Lung (tissue), 12 donors: ENCODE results near the gene RILPL1. TPM values are rescaled to one million over a fixed set of nuclear protein-coding genes. Genes with fewer than 3 reads are reported as not detected.
A peak's percentile ranks its signal among the peaks of the same experiment; 100 is the strongest.

Experiments
- ATAC-seq: fragments of 200-7000 bp; cut with Tn5 transposase; one replicate; pipeline ENCODE4 v1.9.1; 2020; ENCODE audit warnings: moderate number of reproducible peaks; ENCODE audit not compliant: insufficient read depth, low FRiP score
- DNase-seq, 3 donors: peaks; one replicate each; pipeline ENCODE4 v3.0.0-alpha.2; 2013 to 2017
- H3K27ac ChIP-seq, 2 donors: one replicate each; pipeline ENCODE4 v1.5.1; 2013; ENCODE audit warnings: mild to moderate bottlenecking in 2 of 2, moderate library complexity in 2 of 2, control low read depth in 1 of 2, inconsistent platforms in 1 of 2, low read depth in 1 of 2, low read length in 1 of 2
- H3K27me3 ChIP-seq, 3 donors: one replicate each; pipeline ENCODE4 v1.5.1; 2013; ENCODE audit warnings: low read length in 2 of 3; ENCODE audit not compliant: control insufficient read depth in 3 of 3, insufficient read depth in 3 of 3
- H3K36me3 ChIP-seq, 4 donors: one replicate each; pipeline ENCODE4 v1.5.1; 2013; ENCODE audit warnings: low read length in 4 of 4, mild to moderate bottlenecking in 1 of 4, moderate library complexity in 1 of 4; ENCODE audit not compliant: control insufficient read depth in 4 of 4, insufficient read depth in 4 of 4
- H3K4me1 ChIP-seq, 5 donors: one replicate each; pipeline ENCODE4 v1.5.1; 2013; ENCODE audit warnings: low read length in 5 of 5, mild to moderate bottlenecking in 2 of 5, moderate library complexity in 1 of 5; ENCODE audit not compliant: control insufficient read depth in 5 of 5, insufficient read depth in 5 of 5
- H3K4me3 ChIP-seq: one replicate; pipeline ENCODE4 v1.5.1; 2013; ENCODE audit warnings: mild to moderate bottlenecking, control low read depth, moderate library complexity
- H3K9ac ChIP-seq, 2 donors: one replicate each; pipeline ENCODE4 v1.5.1; 2013; ENCODE audit warnings: low read length in 2 of 2, control low read depth in 1 of 2; ENCODE audit not compliant: insufficient read depth in 1 of 2
- H3K9me3 ChIP-seq, 4 donors: one replicate each; pipeline ENCODE4 v1.5.1; 2013; ENCODE audit warnings: low read length in 3 of 4, mild to moderate bottlenecking in 1 of 4, moderate library complexity in 1 of 4; ENCODE audit not compliant: control insufficient read depth in 4 of 4, insufficient read depth in 3 of 4
- WGBS, 2 donors: extraction: QIAGEN DNeasy Blood & Tissue Kit; methylation state at CpG; one replicate each; pipeline ENCODE4 v1.1.7; 2013; 5-methylcytosine and 5-hydroxymethylcytosine counted together
- polyA plus RNA-seq, 2 donors: library from polyadenylated mRNA; stranded (reverse); fragments of 200-250 nt; gene quantifications; one replicate each; pipeline ENCODE4 v1.2.1, GENCODE V29; 2013
- total RNA-seq, 2 donors: library from RNA; depleted of rRNA in 1 of 2; stranded (reverse); fragments of >200 nt in 1 of 2; gene quantifications; one replicate each; pipeline ENCODE4 v1.2.1, GENCODE V29; 2014 to 2021
- TF ChIP-seq, protein P1 (sequence below): IDR thresholded peaks from 2 replicates; pipeline ENCODE4 v1.5.1; 2012; ENCODE audit warnings: mild to moderate bottlenecking; ENCODE audit errors: control extremely low read depth, extremely low read depth
- donor health status: control.
- donor health status: control.
- donor health status: Bipolar disorder and iron deficiency.
- donor health status: healthy.
- donor health status: DM: yes; HTN: yes; CAD: no.

Gene RILPL1
- total and polyA plus RNA-seq, 4 donors: 9.5 to 14.6 (median 12.2) TPM

DNA sequence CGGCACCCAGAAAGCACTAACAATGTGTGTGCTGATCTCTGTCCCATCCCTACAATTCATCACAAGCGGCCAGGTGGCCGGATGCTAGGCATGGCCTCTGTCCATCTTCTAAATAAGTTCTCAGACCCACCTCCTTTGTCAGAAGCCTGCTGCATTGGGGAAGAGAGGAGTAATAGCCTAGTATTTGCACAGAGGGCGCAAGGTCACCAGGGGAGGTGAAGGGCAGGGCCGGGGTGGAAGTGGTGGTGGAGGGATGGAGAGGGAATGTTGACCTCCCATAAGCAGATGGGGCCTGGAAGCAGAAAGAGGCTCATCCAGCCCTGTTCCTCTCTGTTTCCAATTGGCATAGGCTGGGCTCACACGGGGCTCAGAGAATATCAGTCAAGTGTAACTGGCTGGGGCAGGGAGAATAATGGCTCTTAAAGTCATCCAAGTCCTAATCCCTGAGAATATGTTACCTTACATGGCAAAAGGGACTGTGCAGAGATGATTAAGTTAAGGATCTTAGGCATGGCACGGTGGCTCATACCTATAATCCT, 6.9 kb downstream of the RILPL1 start:
- WGBS, 2 donors: 73 to 86% methylated on average over 7 of the region's 7 CpGs
- Histone ChIP-seq H3K9ac (no peak overlapping the region), H3K27me3 (no peaks in the 10 kb centered on the region), H3K27ac (no peak overlapping the region), H3K36me3 (peaks cover 8 to 19% (median 16%) of the 10 kb centered on the region in 4 donors), H3K4me1 (peaks cover 0 to 4% (median 0%) of the 10 kb centered on the region in 5 donors), H3K9me3 (no peaks in the 10 kb centered on the region), H3K4me3 (no peak overlapping the region)
- TF ChIP-seq, protein P1, sequence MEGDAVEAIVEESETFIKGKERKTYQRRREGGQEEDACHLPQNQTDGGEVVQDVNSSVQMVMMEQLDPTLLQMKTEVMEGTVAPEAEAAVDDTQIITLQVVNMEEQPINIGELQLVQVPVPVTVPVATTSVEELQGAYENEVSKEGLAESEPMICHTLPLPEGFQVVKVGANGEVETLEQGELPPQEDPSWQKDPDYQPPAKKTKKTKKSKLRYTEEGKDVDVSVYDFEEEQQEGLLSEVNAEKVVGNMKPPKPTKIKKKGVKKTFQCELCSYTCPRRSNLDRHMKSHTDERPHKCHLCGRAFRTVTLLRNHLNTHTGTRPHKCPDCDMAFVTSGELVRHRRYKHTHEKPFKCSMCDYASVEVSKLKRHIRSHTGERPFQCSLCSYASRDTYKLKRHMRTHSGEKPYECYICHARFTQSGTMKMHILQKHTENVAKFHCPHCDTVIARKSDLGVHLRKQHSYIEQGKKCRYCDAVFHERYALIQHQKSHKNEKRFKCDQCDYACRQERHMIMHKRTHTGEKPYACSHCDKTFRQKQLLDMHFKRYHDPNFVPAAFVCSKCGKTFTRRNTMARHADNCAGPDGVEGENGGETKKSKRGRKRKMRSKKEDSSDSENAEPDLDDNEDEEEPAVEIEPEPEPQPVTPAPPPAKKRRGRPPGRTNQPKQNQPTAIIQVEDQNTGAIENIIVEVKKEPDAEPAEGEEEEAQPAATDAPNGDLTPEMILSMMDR: no peak
- DNase-seq (no peak), ATAC-seq (no peak)

DNA sequence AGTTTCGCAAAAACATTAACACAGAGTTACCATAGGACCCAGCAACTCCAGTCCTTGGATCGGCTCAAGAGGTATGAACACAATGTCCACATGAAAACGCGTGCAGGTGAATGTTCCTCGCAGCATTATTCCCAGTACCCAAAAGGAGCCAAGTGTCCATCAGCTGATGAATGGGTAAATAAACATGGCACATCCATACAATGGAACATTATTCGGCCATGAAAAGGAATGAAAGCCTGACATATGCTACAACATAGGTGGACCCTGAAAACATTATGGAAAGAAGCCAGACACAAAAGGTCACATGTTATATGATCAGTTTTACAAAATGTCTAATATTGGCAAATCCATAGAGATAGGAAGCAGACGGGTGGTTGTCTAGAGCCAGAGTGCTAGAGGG, 9.1 kb downstream of the RILPL1 start:
- no peaks in the 10 kb centered on the region for H3K27me3 ChIP-seq
- peaks cover 8 to 34% (median 21%) of the 10 kb centered on the region in 4 donors for H3K36me3 ChIP-seq
- no peak for DNase-seq
- no peak for ATAC-seq
- H3K27ac ChIP-seq: no peak overlapping the region
- TF ChIP-seq, protein P1: no peak
- no peaks in the 10 kb centered on the region for H3K9me3 ChIP-seq
- peaks cover 0 to 4% (median 0%) of the 10 kb centered on the region in 5 donors for H3K4me1 ChIP-seq
- H3K9ac ChIP-seq: no peak overlapping the region
- WGBS, 2 donors: 96 to 98% methylated on average over 7 of the region's 7 CpGs
- no peak overlapping the region for H3K4me3 ChIP-seq

DNA sequence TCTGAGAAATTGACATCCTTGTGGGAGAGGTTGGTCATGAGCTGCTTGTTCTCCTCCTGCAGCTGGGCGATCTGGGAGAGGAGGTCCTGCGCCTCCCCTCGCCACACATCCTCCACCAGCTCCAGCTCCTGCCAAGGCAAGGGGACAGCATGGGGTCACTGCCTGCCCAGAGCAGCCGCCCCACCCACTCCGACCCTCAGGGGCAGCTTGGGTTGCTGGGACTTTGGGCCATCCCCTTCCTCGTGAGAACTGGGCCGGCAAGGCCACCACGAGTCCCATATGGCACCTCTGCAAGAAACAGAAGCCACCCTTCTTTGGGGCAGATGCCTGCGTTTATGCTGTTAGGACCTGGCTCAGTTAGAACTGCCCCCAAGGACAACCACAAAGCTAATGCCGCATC, 10.0 kb downstream of the RILPL1 start:
- DNase-seq (no peak), ATAC-seq (no peak)
- H3K4me1 ChIP-seq: peaks cover 0 to 4% (median 0%) of the 10 kb centered on the region in 5 donors
- no peak overlapping the region for H3K9ac ChIP-seq
- no peaks in the 10 kb centered on the region for H3K9me3 ChIP-seq
- peaks cover 8 to 30% (median 19%) of the 10 kb centered on the region in 4 donors for H3K36me3 ChIP-seq
- H3K4me3 ChIP-seq: no peak overlapping the region
- H3K27ac ChIP-seq: no peak overlapping the region
- TF ChIP-seq, protein P1: no peak
- no peaks in the 10 kb centered on the region for H3K27me3 ChIP-seq
- 90 to 93% methylated on average over 10 of the region's 10 CpGs for WGBS, 2 donors

DNA sequence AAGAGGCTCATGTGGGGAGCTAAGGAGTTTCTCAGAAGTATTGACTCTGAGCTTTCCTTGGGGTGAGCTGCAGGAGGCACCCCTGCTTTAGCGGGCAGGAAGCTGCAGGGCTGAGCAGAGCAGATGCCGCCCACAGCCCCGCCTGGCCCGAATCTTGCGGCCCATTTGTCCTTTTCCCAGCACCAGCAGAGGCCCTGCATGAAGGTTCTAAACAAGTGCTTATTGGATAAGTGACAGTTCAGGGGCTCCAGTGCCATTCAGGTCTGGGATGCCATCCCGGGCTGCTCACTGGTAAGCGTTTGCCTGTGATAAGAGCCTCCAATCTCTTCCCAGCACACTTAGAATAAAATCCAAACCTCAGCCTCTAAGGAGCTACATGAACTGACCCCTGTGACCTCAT, 11.4 kb downstream of the RILPL1 start:
- peak overlapping the region in 1 of 2 donors; percentile 55 for H3K27ac ChIP-seq
- no peak overlapping the region for H3K9ac ChIP-seq
- H3K9me3 ChIP-seq: no peaks in the 10 kb centered on the region
- WGBS, 2 donors: 89 to 98% methylated on average over 7 of the region's 7 CpGs
- ATAC-seq: no peak
- no peak for DNase-seq
- H3K27me3 ChIP-seq: no peaks in the 10 kb centered on the region
- TF ChIP-seq, protein P1: no peak
- H3K4me1 ChIP-seq: peaks cover 0 to 4% (median 0%) of the 10 kb centered on the region in 5 donors
- H3K4me3 ChIP-seq: no peak overlapping the region
- peaks cover 7 to 29% (median 26%) of the 10 kb centered on the region in 4 donors for H3K36me3 ChIP-seq
